ENCODE results near the gene OTC. TPM values are rescaled to one million over a fixed set of nuclear protein-coding genes. Genes with fewer than 3 reads are reported as not detected.

OTC gene
- polyA plus RNA-seq, 3 donors from 2014 or later, result not detected

DNA sequence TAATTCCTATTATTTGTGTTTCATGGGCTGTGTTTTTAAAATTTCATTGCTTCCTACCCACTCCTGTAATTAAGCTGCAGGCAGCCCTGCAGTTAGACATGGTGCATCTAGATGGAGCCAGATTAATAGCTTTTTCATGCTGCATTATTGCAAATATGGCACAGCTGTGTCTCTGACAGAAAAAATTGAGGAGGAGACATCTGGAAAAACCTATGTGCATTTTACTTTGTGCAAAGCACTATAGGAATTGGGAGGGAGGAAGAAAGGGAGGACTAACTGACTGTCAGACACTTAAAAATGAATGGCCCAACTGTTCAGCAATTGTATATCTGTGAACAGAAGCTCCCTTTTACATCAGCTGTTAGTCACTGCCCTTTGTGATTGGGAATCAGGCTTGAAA, 17.0 kb upstream of the OTC start:
- H3K27me3 Mint-ChIP-seq (ENCODE audit: low read depth in 3 of 3), result peaks cover 1 to 8% (median 8%) of the 10 kb centered on the region in 3 donors
- H3K4me3 Mint-ChIP-seq, result no peak overlapping the region
- no peak overlapping the region for H3K27ac Mint-ChIP-seq
- no peaks in the 10 kb centered on the region for H3K36me3 Mint-ChIP-seq
- DNase-seq, result no peak
- no peaks in the 10 kb centered on the region for H3K4me1 Mint-ChIP-seq
- H3K9me3 Mint-ChIP-seq, result no peaks in the 10 kb centered on the region

DNA sequence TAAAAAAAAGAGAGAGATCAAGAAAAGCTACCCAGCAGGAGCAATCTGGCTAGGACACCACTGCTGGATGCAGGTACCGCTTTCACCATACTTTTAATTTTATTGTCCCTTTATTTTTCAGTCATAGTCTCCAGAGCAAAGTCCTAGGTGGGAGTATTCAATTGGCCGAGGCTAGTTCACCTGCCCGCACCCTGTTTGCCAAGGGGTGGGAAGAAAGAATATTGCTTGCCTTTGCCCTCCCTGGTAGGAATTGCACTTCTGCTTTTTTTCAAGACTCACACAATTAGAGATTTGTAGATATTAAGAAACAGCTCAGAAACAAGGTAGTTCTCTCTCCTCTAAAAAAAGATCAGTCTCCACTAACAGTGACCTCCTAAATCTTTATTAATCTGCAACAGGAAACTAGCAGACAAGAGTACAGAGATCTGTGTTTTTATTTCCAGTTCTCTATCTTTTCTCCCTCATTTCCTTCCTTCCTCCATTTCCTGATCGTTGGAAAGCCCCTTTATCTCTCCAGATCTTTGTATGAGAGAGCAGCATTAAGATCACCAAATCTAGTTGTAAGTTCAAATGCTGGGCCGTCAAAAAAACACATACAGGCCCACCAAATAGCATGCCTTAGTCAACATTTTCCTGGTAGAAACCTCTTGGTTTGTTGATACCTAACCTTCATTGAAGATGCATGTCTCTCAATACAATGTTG, 15.7 kb upstream of the OTC start:
- Mint-ChIP-seq H3K4me3 (no peak overlapping the region), H3K27me3 (ENCODE audit: low read depth in 3 of 3) (peaks cover 1 to 8% (median 6%) of the 10 kb centered on the region in 3 donors), H3K27ac (no peak overlapping the region), H3K36me3 (no peaks in the 10 kb centered on the region), H3K9me3 (no peaks in the 10 kb centered on the region), H3K4me1 (no peaks in the 10 kb centered on the region)
- DNase-seq, result no peak

DNA sequence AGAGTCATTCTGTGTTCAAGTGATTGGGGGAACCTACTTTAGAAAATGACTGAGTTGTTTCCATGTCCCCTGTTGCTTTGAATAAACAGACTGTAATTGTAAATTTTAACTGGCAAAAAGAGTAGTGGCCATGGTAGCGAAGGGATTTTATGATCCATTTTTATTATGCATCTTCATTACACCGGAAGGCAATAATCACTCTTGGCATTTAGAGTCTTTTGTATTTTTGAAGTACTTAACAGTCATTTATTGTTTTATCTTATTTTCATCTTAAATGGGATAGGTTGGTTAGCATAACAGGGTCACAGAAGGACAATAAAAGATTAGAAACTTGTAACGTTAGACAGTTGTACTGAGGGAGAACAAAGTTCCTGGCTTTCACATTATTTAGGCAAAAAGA, 11.0 kb upstream of the OTC start:
- Mint-ChIP-seq H3K27me3 (ENCODE audit: low read depth in 3 of 3) (peaks cover 1 to 9% (median 4%) of the 10 kb centered on the region in 3 donors), H3K4me1 (no peaks in the 10 kb centered on the region), H3K27ac (no peak overlapping the region), H3K36me3 (no peaks in the 10 kb centered on the region), H3K4me3 (no peak overlapping the region), H3K9me3 (no peaks in the 10 kb centered on the region)
- DNase-seq, result no peak

DNA sequence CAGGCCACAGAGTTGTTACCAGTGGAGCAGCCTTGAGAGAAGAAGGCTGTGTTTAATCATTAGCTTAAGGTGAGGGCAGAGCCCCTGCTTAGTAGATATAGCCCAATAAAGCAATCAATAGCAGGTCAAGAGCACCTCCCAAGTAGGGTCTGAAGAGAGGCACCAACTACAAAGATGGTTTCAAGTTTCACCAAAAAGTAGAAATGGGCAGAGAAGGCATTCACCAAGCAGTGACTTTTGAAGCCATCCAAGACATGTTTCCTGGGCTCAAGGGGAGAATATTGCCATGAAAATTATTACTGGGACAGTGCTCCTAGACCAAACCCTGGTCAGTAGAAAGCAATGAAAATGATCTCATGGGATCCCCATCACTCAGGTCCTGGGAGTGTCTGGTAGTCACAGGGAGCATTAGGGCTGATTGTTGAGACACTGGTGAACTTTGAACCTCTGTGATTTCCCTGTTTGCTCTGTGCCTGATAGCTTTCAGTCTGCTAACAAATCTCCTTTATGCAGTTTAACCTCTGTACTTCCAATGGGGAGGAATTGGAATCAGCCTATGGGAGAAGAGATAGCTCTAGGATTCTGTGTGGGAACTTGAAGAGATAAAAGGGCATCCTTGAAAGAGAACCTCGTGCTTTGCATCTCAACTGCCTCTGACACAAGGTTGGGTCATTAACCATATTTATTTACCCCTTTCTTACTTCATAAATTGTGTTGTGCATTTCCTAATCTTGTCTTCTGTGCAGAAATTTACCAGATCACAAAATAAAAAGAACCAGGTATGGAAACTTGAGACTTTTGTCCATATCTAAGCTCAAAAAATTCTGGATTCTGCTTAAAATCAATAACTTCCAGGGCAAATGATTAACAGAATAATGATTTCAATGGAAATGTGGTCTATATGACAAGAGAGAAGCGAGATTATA, 9.3 kb upstream of the OTC start:
- no peak for DNase-seq
- Mint-ChIP-seq H3K9me3 (no peaks in the 10 kb centered on the region), H3K27ac (no peak overlapping the region), H3K27me3 (ENCODE audit: low read depth in 3 of 3) (peaks cover 1 to 7% (median 6%) of the 10 kb centered on the region in 3 donors), H3K4me3 (no peak overlapping the region), H3K36me3 (no peaks in the 10 kb centered on the region), H3K4me1 (no peaks in the 10 kb centered on the region)

DNA sequence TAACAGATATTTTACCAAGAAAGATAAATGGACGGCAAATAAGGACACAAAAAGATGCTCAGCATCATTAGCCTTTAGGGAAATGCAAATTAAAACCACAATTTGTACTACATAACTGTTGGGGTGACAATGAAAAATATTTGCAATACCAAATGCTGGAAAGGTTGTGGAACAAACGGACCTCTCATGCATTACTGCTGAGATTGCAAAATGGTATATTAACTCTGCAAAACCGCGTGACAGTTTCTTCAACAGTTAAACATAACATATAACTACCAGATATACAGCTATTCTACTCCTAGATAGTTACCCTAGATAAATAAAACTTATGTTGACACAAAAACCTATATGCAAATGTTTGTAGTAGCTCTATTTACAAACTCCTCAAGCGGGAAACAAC, 6.3 kb upstream of the OTC start:
- no peaks in the 10 kb centered on the region for H3K4me1 Mint-ChIP-seq
- H3K4me3 Mint-ChIP-seq, result no peak overlapping the region
- H3K27ac Mint-ChIP-seq, result no peak overlapping the region
- no peaks in the 10 kb centered on the region for H3K9me3 Mint-ChIP-seq
- DNase-seq, result no peak
- H3K36me3 Mint-ChIP-seq, result no peaks in the 10 kb centered on the region
- H3K27me3 Mint-ChIP-seq (ENCODE audit: low read depth in 3 of 3), result peaks cover 0 to 11% (median 6%) of the 10 kb centered on the region in 3 donors

DNA sequence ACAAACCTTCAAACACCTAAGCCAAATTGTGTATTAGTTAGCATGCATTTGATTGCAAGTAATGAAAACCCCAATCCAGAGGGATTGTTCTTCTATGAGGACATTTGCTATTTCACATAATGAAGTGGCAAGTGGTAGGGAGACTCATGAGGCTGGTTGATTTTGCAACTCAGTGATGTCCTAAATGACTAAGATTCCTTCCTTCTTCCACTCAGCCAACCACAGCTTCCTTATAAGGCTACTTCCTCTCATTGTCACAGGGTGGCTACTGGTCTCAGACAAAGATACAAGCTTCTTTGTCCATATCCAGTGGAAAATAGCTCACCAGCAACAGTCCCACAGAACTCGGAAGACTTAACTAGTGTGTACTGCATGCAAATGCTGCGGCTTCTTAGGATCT, 5.3 kb upstream of the OTC start:
- H3K27me3 Mint-ChIP-seq (ENCODE audit: low read depth in 3 of 3), result peaks cover 0 to 13% (median 6%) of the 10 kb centered on the region in 3 donors

DNA sequence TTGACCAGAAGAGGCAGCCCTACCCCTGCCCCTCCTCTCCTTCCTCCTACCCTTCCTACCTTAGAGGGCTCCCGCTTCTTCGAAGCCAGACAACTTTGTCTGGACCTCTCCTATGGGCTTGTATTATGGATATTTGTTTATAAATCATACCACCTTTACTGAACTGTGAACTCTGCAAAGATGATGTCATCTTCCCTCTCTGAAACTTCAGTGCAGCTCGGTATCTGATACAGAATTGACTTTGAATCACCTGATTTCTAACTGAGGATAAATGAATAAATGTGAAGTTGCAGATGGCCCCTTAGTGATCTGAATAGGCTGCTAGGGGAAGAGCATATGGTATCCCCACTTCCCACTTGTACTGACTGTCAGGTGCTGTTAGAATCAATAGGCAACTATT, 1.1 kb upstream of the OTC start:
- H3K27me3 Mint-ChIP-seq (ENCODE audit: low read depth in 3 of 3), result peaks cover 0 to 11% (median 2%) of the 10 kb centered on the region in 3 donors
- H3K36me3 Mint-ChIP-seq, result no peaks in the 10 kb centered on the region
- no peak overlapping the region for H3K4me3 Mint-ChIP-seq
- H3K27ac Mint-ChIP-seq, result no peak overlapping the region
- no peaks in the 10 kb centered on the region for H3K4me1 Mint-ChIP-seq
- no peak for DNase-seq
- no peaks in the 10 kb centered on the region for H3K9me3 Mint-ChIP-seq

More for the DNA sequence above, 5.3 kb upstream of the OTC start:
- no peak for DNase-seq
- H3K4me3 Mint-ChIP-seq, result no peak overlapping the region
- H3K4me1 Mint-ChIP-seq, result no peaks in the 10 kb centered on the region
- H3K36me3 Mint-ChIP-seq, result no peaks in the 10 kb centered on the region
- no peaks in the 10 kb centered on the region for H3K9me3 Mint-ChIP-seq
- no peak overlapping the region for H3K27ac Mint-ChIP-seq

DNA sequence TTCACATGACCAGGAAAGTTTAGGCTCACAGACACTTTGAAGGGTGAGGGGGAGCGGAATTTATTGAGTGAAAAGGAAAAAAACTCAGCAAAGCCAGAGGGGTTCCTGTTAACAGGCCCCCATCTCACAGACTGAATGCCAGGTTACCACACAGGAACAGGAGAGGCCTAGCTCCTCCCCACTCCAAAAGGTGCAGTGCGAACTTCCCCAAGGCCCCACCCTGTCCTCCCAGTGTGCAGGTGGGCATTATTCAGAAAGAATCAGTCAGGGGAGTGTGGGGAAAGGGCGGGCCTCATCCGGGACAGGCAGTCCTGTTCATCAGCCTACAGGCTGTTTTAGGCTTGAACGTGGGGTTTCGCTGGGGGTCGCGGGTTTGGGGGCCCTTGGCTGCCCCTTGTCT, 4.0 kb downstream of the OTC start:
- DNase-seq, result no peak
- Mint-ChIP-seq H3K27me3 (ENCODE audit: low read depth in 3 of 3) (peaks cover 0 to 8% (median 0%) of the 10 kb centered on the region in 3 donors), H3K4me1 (no peaks in the 10 kb centered on the region), H3K36me3 (no peaks in the 10 kb centered on the region), H3K4me3 (no peak overlapping the region), H3K9me3 (no peaks in the 10 kb centered on the region), H3K27ac (no peak overlapping the region)

DNA sequence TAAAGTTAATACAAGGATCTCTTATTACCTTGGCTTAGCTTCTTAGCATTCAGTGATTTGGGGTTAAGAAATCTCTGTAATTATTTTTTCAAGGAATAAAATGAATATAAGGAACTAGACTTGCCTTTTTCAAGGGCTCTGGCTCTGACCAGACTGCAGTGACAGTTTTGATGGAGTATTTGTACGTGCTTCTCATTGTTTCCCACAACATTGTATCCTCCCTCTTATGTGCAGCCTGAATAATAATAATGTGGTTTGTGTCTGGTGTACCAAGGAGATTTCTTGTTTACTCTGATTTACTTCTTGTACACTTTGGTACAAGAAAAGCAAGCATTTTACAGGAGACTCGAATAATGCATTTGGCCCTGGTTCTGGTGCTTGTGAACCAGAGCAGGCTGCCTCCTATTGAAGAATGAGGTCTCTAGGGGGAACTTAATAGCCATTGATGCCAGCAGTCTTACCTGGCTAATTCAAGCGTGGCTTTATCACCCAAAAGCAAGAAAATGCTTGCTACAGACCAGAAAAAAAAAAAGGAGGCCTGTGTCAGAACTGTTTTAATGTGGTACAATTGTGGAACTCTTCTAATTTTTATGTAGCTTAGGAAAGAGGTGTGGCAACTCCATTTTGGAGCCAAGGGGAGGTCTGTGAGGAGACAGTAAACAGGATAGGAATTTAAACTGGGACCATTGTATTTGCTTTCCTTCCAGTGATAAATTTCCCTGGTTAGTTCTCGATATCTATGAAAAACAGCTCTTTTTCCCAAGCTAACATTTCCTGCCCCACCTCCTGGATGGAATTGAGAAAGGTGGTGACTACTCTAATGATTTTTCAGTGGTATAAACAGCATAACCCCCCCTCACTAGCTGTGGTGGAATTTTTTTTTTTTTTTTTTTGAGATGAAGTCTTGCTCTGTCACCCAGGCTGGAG, 5.6 kb downstream of the OTC start:
- Mint-ChIP-seq H3K27ac (no peak overlapping the region), H3K4me3 (no peak overlapping the region), H3K27me3 (ENCODE audit: low read depth in 3 of 3) (peaks cover 0 to 8% (median 0%) of the 10 kb centered on the region in 3 donors), H3K9me3 (no peaks in the 10 kb centered on the region), H3K4me1 (no peaks in the 10 kb centered on the region), H3K36me3 (no peaks in the 10 kb centered on the region)
- no peak for DNase-seq

DNA sequence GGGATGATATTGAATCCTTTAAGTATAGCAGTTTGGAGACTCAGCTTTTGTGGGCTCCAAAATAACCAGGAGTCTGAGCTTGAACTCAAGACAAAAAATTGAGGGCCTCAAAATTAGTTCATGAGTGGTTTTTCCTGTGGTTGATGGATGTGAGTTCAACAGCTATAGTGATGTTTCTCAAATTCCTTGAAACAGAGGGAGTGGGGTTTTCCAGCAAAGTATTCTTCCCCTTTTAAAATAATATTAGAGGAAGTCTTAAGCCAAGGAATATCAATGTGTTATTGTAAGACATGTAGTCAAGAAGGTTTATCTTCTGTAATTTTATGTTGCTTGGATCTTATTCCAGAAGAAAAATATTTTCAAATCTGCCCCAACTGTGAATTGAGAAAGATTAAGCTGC, 10.6 kb downstream of the OTC start:
- Mint-ChIP-seq H3K27ac (no peak overlapping the region), H3K4me3 (no peak overlapping the region), H3K4me1 (no peaks in the 10 kb centered on the region), H3K27me3 (ENCODE audit: low read depth in 3 of 3) (peaks cover 2 to 13% (median 3%) of the 10 kb centered on the region in 3 donors), H3K36me3 (no peaks in the 10 kb centered on the region), H3K9me3 (no peaks in the 10 kb centered on the region)
- no peak for DNase-seq

DNA sequence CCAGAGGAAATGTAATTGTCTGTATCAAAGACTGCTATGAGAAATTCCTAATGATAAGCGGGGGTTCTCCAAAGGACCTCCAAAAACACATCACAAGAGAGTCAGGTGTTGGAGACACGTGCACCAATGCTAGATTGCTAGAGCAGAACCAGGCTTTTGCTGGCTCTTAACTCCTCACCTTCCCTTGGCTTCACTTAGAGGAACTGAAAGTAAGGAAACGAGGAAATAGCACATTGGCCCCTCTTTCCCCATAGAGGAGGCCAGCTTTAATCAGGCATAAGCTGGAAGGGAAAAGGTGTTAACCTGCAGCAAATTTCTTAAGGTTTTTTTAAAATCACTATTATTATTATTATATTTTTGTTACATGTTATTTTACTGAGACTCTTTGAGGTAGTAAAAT, 13.6 kb downstream of the OTC start:
- no peak overlapping the region for H3K27ac Mint-ChIP-seq
- no peaks in the 10 kb centered on the region for H3K36me3 Mint-ChIP-seq
- DNase-seq, result no peak
- no peaks in the 10 kb centered on the region for H3K9me3 Mint-ChIP-seq
- no peaks in the 10 kb centered on the region for H3K4me1 Mint-ChIP-seq
- no peak overlapping the region for H3K4me3 Mint-ChIP-seq
- peaks cover 3 to 7% (median 5%) of the 10 kb centered on the region in 3 donors for H3K27me3 Mint-ChIP-seq (ENCODE audit: low read depth in 3 of 3)

DNA sequence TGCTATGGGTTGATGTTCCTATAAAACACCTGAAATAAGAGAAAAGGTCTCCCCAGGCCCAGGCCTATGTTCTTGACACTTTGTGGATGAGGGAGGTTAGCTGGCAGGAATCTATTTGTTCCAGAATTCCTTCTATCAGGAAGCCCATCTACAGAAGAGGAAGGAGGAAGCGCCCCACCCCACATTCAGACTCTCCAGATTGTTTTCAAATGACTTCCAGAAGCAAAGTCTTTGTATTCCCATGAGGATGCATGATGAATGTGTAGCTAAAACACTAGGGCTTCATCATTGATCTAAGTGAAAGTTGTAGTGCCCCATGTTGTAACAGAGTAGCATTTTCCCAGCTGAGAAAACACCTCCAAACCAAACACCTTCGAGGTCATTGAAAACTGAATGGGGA, 16.4 kb downstream of the OTC start:
- no peak for DNase-seq
- no peak overlapping the region for H3K4me3 Mint-ChIP-seq
- H3K9me3 Mint-ChIP-seq, result no peaks in the 10 kb centered on the region
- H3K36me3 Mint-ChIP-seq, result no peaks in the 10 kb centered on the region
- peaks cover 3 to 5% (median 5%) of the 10 kb centered on the region in 3 donors for H3K27me3 Mint-ChIP-seq (ENCODE audit: low read depth in 3 of 3)
- no peak overlapping the region for H3K27ac Mint-ChIP-seq
- no peaks in the 10 kb centered on the region for H3K4me1 Mint-ChIP-seq

DNA sequence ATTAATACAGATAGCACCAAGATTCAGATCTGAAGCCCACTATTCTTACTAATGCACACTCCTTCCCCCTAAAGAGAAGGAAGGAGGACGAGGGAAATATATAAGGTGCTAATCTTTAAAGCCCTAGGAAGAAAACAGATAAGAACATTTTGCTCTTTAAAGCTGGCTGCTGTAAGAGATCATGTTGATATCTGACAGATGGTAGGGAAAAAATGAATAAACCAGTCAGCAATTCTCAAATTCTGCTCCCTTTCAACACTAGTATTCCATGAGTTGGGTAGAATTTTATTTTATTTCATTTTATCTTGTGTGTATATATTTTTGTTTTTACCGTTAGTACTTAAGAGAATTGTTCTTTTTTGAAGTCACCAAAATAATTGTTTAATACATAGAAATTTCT, 19.2 kb downstream of the OTC start:
- H3K27me3 Mint-ChIP-seq (ENCODE audit: low read depth in 3 of 3), result peaks cover 0 to 5% (median 2%) of the 10 kb centered on the region in 3 donors
- no peak for DNase-seq
- no peak overlapping the region for H3K27ac Mint-ChIP-seq
- no peak overlapping the region for H3K4me3 Mint-ChIP-seq
- H3K9me3 Mint-ChIP-seq, result no peaks in the 10 kb centered on the region
- H3K36me3 Mint-ChIP-seq, result no peaks in the 10 kb centered on the region
- no peaks in the 10 kb centered on the region for H3K4me1 Mint-ChIP-seq
